Pancreas (tissue), 10 donors: ENCODE measurements around the gene ADAM22. TPM values are rescaled to one million over a fixed set of nuclear protein-coding genes. Genes with fewer than 3 reads are reported as not detected.

Source experiments
- ATAC-seq, 4 donors: fragments of 200-7000 bp; cut with Tn5 transposase; one replicate each; pipeline versions ENCODE4 v1.8.0 to v1.9.1; 2020; ENCODE audit warnings: mild to moderate bottlenecking in 4 of 4, moderate library complexity in 4 of 4
- DNase-seq, 6 donors: peaks; one replicate each; pipeline ENCODE4 v3.0.0-alpha.2; 2020
- FAIRE-seq: peaks from 2 replicates; lab custom pipeline; 2012; peaks lifted over from hg19 to GRCh38; lab: Jason Lieb, UNC
- H3K27ac ChIP-seq, 4 donors: fragments of 200-600 bp; sonication (generic); 1 replicate in 3 of 4; 2 replicates in 1 of 4; pipeline versions ENCODE4 v1.5.0 to v1.8.0; 2020
- H3K27me3 ChIP-seq, 4 donors: fragments of 200-600 bp; one replicate each; pipeline ENCODE4 v1.8.0; 2021
- H3K36me3 ChIP-seq, 3 donors: fragments of 200-600 bp; sonication (generic) in 1 of 3; one replicate each; pipeline versions ENCODE4 v1.5.0 to v1.8.0; 2020 to 2021
- H3K4me1 ChIP-seq, 3 donors: fragments of 200-600 bp; one replicate each; pipeline ENCODE4 v1.8.0; 2021
- H3K4me3 ChIP-seq, 4 donors: fragments of 200-600 bp; sonication (generic) in 2 of 4; one replicate each; pipeline versions ENCODE4 v1.5.0 to v1.8.0; 2020 to 2021
- H3K9me3 ChIP-seq, 4 donors: fragments of 200-600 bp; one replicate each; pipeline ENCODE4 v1.8.0; 2021
- WGBS, 2 donors: extraction: QIAGEN DNeasy Blood & Tissue Kit; methylation state at CpG; one replicate each; pipeline ENCODE4 v1.1.7; 2013; 5-methylcytosine and 5-hydroxymethylcytosine counted together
- intact Hi-C, 3 donors: fragments of 100-400 bp; cut with DNase I; formaldehyde crosslinking; loops; one replicate each; pipeline versions ENCODE4 v1.11.1 to v1.14.2; 2022
- polyA plus RNA-seq, 2 donors: library from polyadenylated mRNA; stranded (reverse); fragments of 200-250 nt; gene quantifications; one replicate each; pipeline ENCODE4 v1.2.3, GENCODE V29; 2013
- total RNA-seq, 6 donors: library from RNA; stranded (reverse); fragmentation: NEBNext Ultra II Directional in 4 of 6; extraction: Animal tissue kit (Norgen Biotek cat#: 25700) in 4 of 6; gene quantifications; one replicate each; pipeline versions ENCODE4 v1.2.1 to v1.2.4, GENCODE V29; 2021 to 2023
- TF ChIP-seq, protein P1 (sequence below), 4 donors: fragments of 200-600 bp; sonication (generic) in 3 of 4; IDR thresholded peaks; one replicate each; pipeline versions ENCODE4 v1.5.0 to v1.8.0; 2021; ENCODE audit warnings: antibody characterized with exemption in 4 of 4
- donor health status: healthy with polysubstance abuse.
- donor health status: DM: no; HTN: no; CAD: no; lungs with moderate emphysema.
- donor health status: DM: no; HTN: no; CAD: no.
- donor health status: control.
- donor health status: control.
- donor health status: Bipolar disorder and iron deficiency.
- donor health status: DM: yes; HTN: yes; CAD: no.
- donor health status: DM: no; HTN: no; CAD: no.
- donor health status: DM: no; HTN: no; CAD: no.
- donor health status: DM: yes; HTN: yes; CAD: no.

Gene ADAM22
- total and polyA plus RNA-seq, 8 donors: 0.30 to 2.8 (median 0.93) TPM

- intact Hi-C loops: no loop called here
- Histone ChIP-seq H3K4me1 (no peaks in the 10 kb centered on the region), H3K27me3 (no peaks in the 10 kb centered on the region), H3K4me3 (no peak overlapping the region), H3K36me3 (no peaks in the 10 kb centered on the region), H3K27ac (no peak overlapping the region), H3K9me3 (no peaks in the 10 kb centered on the region)
- no peak for FAIRE-seq
- no peak for DNase-seq
- no peak for ATAC-seq
- TF ChIP-seq, protein P1, sequence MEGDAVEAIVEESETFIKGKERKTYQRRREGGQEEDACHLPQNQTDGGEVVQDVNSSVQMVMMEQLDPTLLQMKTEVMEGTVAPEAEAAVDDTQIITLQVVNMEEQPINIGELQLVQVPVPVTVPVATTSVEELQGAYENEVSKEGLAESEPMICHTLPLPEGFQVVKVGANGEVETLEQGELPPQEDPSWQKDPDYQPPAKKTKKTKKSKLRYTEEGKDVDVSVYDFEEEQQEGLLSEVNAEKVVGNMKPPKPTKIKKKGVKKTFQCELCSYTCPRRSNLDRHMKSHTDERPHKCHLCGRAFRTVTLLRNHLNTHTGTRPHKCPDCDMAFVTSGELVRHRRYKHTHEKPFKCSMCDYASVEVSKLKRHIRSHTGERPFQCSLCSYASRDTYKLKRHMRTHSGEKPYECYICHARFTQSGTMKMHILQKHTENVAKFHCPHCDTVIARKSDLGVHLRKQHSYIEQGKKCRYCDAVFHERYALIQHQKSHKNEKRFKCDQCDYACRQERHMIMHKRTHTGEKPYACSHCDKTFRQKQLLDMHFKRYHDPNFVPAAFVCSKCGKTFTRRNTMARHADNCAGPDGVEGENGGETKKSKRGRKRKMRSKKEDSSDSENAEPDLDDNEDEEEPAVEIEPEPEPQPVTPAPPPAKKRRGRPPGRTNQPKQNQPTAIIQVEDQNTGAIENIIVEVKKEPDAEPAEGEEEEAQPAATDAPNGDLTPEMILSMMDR (IDR thresholded peaks at IDR 0.05): no peak
- 80 to 81% methylated on average over 1 of the region's 1 CpG for WGBS, 2 donors
Observed at GRCh38 chr7:88239852-88240251, 305.8 kb downstream of the ADAM22 start.

GRCh38 chr7:88243345-88243909, 309.4 kb downstream of the ADAM22 start:
- FAIRE-seq: peak; percentile 97
- DNase-seq: peak in 1 of 6 donors; percentile 19
- intact Hi-C loops: no loop called here
- Histone ChIP-seq H3K27ac (no peak overlapping the region), H3K4me3 (no peak overlapping the region), H3K4me1 (no peaks in the 10 kb centered on the region), H3K36me3 (no peaks in the 10 kb centered on the region), H3K9me3 (no peaks in the 10 kb centered on the region), H3K27me3 (no peaks in the 10 kb centered on the region)
- TF ChIP-seq, protein P1 (IDR thresholded peaks at IDR 0.05): peak; percentile 18 to 65 (median 61)
- 21 to 26% methylated on average over 2 of the region's 2 CpGs for WGBS, 2 donors
- peak; percentile 86 to 98 (median 96) for ATAC-seq

- H3K4me1 ChIP-seq: no peaks in the 10 kb centered on the region
- H3K27ac ChIP-seq: no peak overlapping the region
- FAIRE-seq (no peak), ATAC-seq (no peak), DNase-seq (no peak)
- H3K9me3 ChIP-seq: no peaks in the 10 kb centered on the region
- intact Hi-C loops: no loop called here
- TF ChIP-seq, protein P1 (IDR thresholded peaks at IDR 0.05): no peak
- H3K36me3 ChIP-seq: no peaks in the 10 kb centered on the region
- no peaks in the 10 kb centered on the region for H3K27me3 ChIP-seq
- 85 to 88% methylated on average over 1 of the region's 1 CpG for WGBS, 2 donors
- H3K4me3 ChIP-seq: no peak overlapping the region
Observed at GRCh38 chr7:88244258-88244657, 310.2 kb downstream of the ADAM22 start.

Other genes starting within 250 kb of the ADAM22 start
- gene SLC25A40, start 57.9 kb upstream of the ADAM22 start, total RNA-seq: 10 to 100 TPM in 1 of 6 donors, 1 to 10 TPM in 5; 5.3 to 13.1 (median 8.8) TPM
- 1 to 10 TPM; 2.7 to 6.4 TPM for gene SLC25A40, start 57.9 kb upstream of the ADAM22 start, polyA plus RNA-seq
- gene DBF4, start 57.8 kb upstream of the ADAM22 start, total RNA-seq: 1 to 10 TPM; 2.3 to 4.4 (median 3.8) TPM
- gene DBF4, start 57.8 kb upstream of the ADAM22 start, polyA plus RNA-seq: 1 to 10 TPM; 3.1 to 3.2 TPM